Measurements from ENCODE around the gene TNPO2.

The TNPO2 gene

GRCh38 chr19:12672744-12673143 is 51.0 kb downstream of the TNPO2 start:
- no peak for DNase-seq

GRCh38 chr19:12670159-12670928 is 53.4 kb downstream of the TNPO2 start:
- DNase-seq: no peak

- DNase-seq: peak; percentile 62
Observed at GRCh38 chr19:12669270-12670158, 54.2 kb downstream of the TNPO2 start.

- no peak for DNase-seq
Observed at GRCh38 chr19:12668932-12669269, 54.8 kb downstream of the TNPO2 start.

DNA sequence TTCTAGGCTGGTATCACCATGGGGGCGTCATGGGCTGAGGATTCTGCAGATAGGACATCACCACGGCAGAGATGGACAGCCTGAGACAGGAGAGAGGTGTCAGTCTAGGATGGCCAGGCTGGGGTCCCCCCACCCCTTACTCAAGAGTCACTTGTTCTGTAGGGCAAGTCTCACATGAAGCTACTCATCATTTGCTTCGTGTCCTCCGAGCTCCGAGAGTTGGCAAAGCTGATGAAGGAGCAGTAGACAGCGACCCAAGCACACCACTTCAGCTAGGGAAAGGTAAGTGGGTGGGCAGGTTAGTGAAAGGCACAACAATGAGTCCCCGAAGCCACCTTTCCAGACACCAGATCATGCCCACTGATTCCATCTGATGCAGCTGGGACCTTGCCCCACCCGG is 55.4 kb downstream of the TNPO2 start:
- DNase-seq: no peak

GRCh38 chr19:12667731-12668302 is 55.9 kb downstream of the TNPO2 start:
- no peak for DNase-seq

DNA sequence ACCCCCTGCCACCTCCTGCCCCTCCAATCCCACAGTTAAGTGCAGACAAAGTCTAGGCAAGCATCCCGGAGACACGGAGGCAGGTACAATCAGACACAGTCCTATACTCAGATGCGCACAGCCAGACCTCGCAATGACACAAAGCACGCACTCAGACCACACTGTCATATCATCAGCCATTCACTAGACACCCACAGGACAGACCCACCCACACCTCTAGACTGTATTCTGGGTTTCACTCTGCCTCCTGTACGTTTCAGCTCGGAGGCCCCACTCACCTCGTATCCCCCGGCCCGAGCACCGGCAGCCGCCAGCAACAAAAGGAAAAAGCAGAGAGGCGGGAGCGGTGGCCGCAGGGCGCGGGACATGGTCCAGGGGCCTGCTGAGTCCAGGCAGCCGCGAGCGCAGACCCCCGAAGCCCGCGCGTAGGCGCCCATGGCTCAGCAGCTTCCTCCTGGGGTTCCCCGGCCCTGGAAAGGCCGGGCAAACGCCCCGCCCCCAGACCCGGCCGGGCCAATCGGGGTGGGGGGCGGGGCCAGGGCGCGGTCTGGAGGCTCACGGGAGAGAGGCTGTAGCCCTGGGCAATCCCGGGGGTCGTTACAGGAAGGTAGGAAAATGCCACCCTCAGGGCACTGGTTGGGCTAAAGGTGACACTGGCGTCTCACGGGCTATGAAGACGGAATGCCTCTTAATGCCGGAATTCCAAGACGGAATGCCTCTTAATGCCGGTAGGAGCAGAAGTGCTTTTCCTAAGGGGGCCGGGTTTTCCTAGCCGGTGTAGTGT is 57.3 kb downstream of the TNPO2 start, which contains the start of the genes MAN2B1 and WDR83:
Gene MAN2B1, minus strand, starts transcription at position 478 of the 784 bp plus-strand sequence. Its CDS starts 41 bp downstream, at position 437.
Gene WDR83, plus strand, starts transcription at position 543 of the 784 bp plus-strand sequence. CDS start 2,984 bp downstream, outside the sequence.
- DNase-seq: peak; percentile 65

GRCh38 chr19:12665671-12666264 is 58.0 kb downstream of the TNPO2 start:
- DNase-seq: no peak

GRCh38 chr19:12665281-12665573 is 58.5 kb downstream of the TNPO2 start:
- peak; percentile 46 for DNase-seq

DNA sequence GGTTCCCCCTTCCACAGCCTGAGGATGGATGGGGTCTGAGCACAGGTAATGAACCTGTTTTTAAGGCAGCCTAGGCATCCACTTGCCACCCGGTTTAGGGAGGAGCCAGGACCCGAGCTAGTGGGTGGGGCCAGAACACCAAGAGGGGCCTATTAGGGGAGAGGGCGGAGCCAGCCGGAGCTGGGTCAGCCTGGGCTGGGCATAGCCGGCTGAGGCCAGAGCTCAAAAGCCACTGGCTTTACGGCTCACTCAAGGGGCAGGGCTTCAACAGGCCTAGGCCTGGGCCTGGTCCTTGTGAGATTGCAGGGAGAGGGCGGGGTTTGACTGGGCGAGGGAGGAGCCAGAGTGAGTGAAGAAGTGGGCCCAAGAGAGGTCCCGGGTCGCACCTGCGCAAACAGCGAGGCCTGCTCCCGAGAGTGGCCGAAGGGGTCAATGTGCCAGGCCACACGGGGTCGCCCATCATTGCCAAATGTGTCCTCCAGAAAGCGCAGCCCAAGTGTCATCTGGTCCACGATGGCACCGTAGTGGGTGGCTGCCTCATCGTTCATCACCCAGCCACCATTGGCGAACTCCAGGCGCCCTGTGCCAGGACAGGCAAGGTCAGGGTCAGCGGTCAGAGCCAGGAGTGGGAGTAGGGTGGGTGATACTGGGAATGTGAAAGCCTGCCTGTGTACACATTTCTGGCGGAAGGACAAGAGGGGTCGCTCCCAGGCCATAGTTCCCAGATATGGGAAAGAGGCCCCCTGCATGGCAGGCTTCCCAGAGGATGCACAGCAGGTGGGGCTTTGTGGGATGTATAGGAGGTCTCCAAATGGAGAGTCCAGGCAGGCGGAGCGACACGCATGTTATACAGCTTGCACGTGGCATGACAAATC is 59.1 kb downstream of the TNPO2 start:
- no peak for DNase-seq

GRCh38 chr19:12660980-12661379 is 62.8 kb downstream of the TNPO2 start:
- DNase-seq: no peak

DNA sequence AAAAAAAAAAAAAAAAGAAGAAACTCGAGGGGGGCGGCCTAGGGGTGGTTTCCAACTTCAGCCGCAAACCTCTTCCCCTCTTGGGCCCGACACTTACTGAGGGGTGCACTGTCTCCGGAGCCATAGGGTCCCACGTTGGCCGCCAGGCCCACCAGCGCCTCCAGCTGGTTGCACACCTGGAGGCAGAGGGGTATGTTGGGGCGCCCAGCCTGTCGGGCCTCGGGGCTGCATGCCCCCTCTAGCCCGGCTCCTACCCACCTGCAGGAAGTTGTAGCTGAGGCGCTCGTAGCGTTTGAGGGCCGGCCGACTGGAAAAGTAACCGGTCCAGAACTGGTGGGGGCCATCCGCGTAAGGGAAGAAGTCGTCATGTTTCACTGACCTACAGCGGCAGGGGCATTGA is 65.8 kb downstream of the TNPO2 start:
- no peak for DNase-seq

GRCh38 chr19:12656899-12657571 is 66.7 kb downstream of the TNPO2 start:
- no peak for DNase-seq

GRCh38 chr19:12655546-12655945 is 68.2 kb downstream of the TNPO2 start:
- no peak for DNase-seq

DNA sequence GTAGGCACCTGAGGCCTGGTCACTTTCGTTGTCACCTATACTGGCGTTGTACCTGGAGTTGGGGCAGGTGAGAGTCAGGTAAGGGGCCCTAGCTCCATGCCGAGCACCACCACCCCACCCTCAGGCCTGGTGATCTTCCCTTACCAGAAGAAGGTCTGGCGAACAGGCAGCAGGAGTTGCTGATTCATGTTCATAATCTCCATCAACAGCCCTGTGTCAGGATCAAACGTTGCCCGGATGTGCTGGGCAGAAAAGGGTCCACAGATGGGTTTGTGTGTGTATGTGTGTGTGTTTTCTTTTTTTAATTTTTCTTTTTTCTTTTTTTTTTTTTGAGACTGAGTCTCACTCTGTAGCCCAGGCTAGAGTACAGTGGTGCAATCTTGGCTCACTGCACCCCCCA is 71.5 kb downstream of the TNPO2 start:
- no peak for DNase-seq

GRCh38 chr19:12649941-12650340 is 73.8 kb downstream of the TNPO2 start:
- no peak for DNase-seq
